ENCODE measurements around the gene CSNK2A1.

DNA sequence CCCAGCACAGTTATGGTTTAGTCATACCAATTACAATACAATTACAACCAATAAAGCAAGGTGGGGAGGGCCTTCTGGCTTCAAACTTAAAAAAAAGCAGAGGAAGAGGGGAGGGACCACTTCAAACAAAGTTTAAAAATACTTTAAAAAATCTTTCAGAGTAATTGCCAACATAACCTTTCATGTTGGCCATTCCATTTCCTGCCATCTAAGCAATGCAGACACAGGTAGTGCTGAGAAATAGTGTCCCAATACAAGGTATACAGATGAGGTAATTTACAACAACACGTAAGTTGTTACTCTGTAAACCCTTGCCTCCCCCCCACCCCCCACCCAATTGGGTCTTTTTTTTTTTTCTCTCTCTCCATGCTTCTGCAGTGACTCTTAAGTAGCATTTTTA lies 62.4 kb downstream of the CSNK2A1 start:
- TF ChIP-seq, protein P1, sequence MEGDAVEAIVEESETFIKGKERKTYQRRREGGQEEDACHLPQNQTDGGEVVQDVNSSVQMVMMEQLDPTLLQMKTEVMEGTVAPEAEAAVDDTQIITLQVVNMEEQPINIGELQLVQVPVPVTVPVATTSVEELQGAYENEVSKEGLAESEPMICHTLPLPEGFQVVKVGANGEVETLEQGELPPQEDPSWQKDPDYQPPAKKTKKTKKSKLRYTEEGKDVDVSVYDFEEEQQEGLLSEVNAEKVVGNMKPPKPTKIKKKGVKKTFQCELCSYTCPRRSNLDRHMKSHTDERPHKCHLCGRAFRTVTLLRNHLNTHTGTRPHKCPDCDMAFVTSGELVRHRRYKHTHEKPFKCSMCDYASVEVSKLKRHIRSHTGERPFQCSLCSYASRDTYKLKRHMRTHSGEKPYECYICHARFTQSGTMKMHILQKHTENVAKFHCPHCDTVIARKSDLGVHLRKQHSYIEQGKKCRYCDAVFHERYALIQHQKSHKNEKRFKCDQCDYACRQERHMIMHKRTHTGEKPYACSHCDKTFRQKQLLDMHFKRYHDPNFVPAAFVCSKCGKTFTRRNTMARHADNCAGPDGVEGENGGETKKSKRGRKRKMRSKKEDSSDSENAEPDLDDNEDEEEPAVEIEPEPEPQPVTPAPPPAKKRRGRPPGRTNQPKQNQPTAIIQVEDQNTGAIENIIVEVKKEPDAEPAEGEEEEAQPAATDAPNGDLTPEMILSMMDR (IDR thresholded peaks at IDR 0.05), result no peak
- TF ChIP-seq POLR2A (IDR thresholded peaks at IDR 0.05), result no peak
